PC-3 (cell line): Measurements from ENCODE around the gene TLCD4.
"Not testable (repeated sequence)": the region's sequence is repeated elsewhere in the genome, so short reads cannot be mapped to it uniquely, and the experiment has no call there.

Experiments
- EZH2 ChIP-seq: fragments of 300-600 bp; sonication (generic); IDR thresholded peaks from one replicate; pipeline ENCODE4 v1.6.1; 2017; ENCODE audit warnings: antibody characterized with exemption, mild to moderate bottlenecking, low read length; ENCODE audit not compliant: unreplicated experiment
- EZH2phosphoT487 ChIP-seq: fragments of 300-600 bp; sonication (generic); IDR thresholded peaks from 2 replicates; pipeline ENCODE4 v1.6.1; 2018; ENCODE audit warnings: mild to moderate bottlenecking, antibody characterized with exemption, low read length, borderline replicate concordance
- TF ChIP-seq, protein P1 (sequence below): fragments of 300-600 bp; sonication (generic); conservative IDR thresholded peaks from 2 replicates; pipeline ENCODE4 v1.5.1; 2017; ENCODE audit warnings: antibody characterized with exemption, low read depth, mild to moderate bottlenecking, low read length

DNA sequence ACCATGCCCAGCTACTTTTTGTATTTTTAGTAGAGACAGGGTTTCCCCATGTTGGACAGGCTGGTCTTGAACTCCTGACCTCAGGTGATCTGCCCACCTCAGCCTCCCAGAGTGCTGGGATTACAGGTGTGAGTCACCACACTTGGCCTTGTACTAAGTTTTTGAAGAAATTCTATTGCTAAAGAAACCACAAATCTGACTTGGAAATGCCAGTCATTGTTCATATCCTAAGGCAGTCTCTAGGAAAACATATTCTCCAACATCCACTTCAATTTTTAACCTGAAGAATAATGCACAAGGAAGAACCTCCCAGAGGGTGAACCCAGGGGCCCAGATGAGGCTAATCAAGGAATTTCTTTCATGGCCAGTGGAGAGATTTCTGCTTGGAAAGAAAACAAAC is 24.3 kb upstream of the TLCD4 start:
- not testable (repeated sequence) for TF ChIP-seq EZH2, EZH2phosphoT487
- TF ChIP-seq, protein P1, sequence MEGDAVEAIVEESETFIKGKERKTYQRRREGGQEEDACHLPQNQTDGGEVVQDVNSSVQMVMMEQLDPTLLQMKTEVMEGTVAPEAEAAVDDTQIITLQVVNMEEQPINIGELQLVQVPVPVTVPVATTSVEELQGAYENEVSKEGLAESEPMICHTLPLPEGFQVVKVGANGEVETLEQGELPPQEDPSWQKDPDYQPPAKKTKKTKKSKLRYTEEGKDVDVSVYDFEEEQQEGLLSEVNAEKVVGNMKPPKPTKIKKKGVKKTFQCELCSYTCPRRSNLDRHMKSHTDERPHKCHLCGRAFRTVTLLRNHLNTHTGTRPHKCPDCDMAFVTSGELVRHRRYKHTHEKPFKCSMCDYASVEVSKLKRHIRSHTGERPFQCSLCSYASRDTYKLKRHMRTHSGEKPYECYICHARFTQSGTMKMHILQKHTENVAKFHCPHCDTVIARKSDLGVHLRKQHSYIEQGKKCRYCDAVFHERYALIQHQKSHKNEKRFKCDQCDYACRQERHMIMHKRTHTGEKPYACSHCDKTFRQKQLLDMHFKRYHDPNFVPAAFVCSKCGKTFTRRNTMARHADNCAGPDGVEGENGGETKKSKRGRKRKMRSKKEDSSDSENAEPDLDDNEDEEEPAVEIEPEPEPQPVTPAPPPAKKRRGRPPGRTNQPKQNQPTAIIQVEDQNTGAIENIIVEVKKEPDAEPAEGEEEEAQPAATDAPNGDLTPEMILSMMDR = not testable (repeated sequence)
